GM19438 (cell line): ENCODE data around the gene PLCH2.

Experiments used
- ATAC-seq: cut with Tn5 transposase; IDR thresholded peaks from one replicate; pipeline ENCODE4 v1.9.1; 2021; ENCODE audit warnings: low read depth; ENCODE audit not compliant: unreplicated experiment

Gene PLCH2

DNA sequence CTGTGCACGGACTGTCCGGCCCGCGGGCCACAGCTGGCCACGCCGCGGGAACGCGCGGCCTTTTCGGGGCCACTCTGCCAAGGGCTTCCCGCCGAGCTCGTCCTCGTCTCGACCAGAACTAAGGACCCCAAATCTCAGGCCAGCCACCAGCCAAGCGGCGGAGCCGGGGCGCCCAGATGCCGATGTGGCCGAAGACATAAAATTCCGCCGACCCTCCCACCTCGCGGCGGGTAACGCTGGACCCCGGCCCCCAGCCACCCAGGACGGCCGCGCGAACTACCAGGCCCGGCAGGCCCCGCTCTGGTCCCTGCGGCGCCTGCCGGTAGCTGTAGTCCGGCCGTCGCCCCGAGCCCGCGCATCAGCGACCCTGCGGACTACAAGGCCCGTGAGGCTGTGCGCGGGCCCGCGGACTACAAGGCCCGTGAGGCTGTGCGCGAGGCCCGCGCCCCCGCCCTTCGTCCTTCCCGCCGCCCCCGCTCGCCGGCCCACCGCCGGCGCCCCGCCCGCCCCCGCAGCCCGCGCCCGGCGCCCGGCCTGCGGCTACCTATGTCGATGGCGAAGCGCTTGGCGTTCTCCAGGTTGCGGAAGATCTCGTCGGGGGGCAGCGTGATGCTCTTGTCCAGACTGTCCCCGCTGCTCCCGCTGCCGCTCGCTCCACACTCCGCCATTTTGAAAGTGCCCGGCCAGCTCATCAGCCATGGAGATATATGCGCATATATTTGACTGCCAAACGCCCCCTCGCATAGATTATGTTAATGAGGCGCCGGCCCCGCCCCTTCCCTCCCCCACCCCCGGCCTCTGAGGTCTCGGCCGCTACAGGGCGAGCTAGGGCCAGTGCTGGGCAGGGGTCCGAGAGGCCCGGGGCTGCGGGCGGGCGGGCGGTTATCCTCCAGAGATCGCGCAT lies 50.1 kb downstream of the PLCH2 start, which contains the start of gene PANK4:
TSS of gene PANK4 (minus strand) at position 677 of the 904 bp plus-strand sequence. CDS start at position 668, 9 bp downstream.
- ATAC-seq = peak; percentile 80

DNA sequence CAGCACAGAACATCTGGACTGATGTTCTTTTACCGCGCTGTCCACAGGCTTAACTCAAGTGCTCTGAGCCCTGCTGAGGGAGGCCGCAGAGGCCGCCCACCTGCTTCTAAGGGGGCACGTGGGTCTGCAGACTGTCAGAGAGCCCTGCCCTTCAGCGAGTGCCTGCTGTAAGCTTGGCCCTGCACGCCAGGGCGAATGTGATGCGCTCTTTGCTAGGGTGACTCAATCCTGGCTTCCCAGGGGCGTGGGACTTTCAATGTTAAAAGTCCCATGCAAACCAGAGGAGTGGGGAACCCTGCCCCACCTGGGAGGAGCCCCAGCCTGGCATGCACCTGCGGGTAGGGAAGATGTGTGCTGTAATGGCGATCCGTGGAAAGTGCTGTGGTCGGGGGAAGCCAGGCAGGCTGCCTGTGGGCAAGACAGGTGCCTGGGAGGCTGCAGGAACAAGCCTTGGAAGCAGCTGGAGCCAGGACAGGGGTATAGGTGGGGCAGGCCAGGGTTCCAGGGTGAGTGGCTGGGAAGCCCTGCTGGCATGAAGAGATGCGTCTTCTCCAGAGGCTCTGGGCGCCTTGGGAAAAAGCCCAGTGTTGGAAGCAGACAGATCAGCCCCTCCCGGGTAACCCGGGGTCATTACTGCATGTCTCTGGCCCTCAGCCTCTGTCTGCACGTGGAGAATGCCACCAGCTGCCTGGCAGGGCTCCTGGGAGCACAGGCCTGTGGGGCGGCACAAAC lies 50.9 kb downstream of the PLCH2 start:
- peak; percentile 15 for ATAC-seq

DNA sequence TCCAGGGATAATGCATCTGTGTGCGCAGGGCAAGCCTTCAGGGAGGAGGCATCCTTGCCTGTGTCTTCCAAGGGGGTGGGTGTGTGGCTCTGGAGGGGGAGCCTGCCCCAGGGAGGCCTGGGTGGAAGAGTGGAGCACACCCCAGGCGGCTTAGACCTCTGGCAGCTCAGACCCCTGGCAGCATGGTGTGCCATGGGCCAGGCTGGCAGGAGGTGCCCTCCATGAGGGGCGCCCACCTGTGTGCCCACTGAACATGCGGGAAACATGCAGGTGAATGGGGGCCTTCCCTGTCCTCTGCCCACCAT lies 51.4 kb downstream of the PLCH2 start:
- ATAC-seq = no peak

DNA sequence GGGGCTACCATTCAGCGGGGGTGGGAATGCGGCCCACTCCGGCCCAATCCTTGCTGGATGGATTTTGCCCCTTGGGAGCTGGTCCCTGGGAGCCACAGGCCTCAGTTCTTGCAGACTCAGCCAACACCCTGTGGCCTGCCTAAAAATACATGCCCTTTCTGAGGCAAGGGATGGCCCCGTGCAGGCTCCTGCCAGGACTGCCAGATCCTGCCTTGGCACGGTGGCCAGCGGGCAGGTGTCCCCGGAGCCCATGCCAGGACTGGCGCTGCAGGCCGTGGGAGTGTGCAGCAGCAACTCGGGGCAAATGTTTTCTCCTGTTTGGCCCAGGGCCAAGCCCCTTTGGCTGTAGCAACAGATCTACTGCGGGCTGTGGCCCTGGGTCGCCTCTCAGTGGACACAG lies 51.9 kb downstream of the PLCH2 start:
- no peak for ATAC-seq

DNA sequence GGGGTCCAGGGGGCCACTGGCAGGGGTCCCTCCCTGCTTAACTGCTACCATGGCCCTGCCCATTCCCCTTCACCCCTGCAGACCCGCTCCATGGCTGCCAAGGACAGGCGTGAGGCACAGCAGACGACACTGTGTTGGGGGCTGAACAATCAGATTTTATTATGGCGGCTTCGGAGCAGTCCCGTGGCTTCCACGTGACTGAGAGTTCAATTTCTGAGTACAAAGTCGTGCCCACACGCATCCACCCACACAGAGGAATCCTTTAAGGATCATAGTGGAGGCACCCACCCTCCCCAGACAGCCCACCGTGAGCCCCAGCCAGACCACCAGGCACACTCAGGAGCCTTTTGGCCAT lies 52.5 kb downstream of the PLCH2 start:
- ATAC-seq = no peak

DNA sequence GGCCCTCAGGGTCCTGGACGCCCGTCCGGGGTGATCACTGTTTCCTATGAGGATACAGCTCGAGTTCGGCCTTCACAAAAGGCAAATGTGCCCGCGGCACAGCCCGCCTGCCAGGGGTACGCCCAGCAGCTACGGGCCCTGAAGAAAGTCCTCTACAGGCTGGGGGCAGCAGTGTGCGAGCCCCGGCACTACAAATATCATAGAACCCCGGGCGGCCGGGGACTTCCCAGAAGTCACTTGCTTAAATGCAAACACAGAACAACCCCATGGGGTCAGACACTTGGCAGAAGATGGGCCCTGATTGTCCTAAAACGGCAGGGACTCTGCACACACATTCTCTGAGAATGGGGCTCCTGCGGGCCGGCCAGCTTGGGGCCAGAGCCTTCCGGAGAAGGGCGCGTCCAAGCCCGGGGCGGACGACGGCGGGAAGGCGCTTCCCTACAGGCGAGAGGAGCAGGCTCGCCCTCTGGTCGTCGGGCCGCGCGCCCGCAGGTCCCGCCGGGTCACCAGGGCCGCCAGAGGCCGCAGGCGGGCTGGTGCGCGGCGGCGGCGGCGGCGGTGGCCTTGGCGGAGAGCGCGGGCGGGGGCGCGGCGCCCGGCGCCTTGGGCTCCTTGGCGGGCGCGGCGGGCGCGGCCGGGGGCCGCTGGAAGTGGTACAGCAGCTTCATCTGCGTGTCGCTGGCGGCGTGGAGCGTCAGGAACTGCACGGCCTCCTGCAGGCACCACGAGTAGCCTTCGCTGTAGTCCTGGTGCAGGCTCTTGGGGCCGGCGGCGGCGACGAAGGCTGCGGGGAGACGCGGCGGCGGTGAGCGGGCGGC lies 53.1 kb downstream of the PLCH2 start:
- no peak for ATAC-seq

DNA sequence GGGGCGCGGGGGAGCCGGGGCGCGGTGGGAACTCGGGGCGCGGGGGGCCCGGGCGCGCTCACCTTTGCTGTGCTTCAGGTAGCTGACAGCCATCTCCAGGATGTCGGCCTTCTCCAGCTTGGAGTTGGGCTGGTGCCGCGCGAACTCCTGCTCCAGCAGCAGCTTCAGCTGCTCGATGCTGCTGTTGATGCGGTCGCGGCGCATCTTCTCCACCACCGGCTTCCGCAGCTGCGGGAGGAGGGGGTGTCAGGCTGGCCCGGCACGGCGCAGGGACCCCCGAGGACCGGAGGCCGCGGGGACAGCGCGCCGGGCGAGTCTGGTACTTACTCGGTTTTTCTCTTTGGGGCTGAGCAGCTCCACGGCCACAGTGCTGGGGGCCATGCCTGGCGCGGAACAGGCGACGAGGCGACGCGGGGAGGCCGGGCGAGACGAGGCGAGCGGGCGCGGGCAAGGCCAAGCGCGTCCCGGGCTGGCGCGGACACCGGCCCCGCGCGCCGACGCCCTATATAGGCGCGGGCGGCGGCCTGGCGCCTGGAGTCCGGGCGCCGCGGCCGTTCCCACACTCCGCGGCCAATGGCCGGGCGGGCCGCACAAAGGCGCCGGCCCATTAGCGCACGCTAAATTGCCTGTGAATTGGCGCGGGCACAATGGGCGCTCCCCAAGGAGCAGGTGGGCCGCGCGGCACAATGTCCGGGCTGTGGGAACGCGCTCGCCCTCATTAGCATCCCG lies 53.9 kb downstream of the PLCH2 start, which contains the start of gene HES5:
TSS of gene HES5 (minus strand) at position 480 of the 729 bp plus-strand sequence. CDS start at position 381, 99 bp downstream.
- no peak for ATAC-seq

DNA sequence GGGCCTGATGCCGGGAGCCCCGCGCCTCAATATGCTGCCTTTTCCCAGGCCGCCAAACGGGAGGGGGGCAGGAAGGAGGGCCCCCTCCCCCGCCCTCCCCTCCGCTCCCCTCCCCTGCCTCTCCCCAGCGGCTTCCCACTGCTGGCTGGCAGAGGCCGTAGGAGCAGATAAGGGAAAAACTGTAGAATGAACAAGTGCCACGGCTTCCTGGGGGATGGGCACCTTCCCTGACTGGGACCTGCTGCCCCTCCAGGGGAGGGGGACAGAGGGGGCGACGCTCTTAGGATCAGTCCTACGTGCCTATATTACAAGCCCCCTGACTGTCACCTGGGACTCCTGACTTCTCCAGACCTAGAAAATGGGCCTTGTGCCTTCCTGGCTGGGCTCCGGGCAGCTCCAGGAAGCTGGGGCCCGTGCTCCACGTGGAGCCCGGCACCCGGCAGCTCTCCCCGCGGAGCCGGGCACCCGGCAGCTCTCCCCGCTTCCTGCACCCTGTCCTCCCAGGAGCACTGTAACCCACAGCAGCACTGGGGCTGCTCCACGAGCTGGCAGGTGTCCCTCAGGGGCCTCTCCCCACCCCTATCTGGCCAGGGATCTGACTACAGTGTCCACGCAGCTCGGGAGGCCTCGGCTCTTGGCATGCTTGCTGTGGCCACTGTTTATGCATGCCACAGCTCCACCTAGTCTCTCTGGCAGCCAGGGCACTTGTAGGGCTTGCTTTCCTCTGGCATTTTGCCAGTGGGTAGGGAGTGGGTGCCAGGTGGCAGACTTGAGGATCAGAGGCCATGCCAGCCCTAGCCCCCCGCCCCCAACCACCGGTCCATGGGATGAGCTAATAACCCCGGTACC lies 54.6 kb downstream of the PLCH2 start:
- no peak for ATAC-seq

DNA sequence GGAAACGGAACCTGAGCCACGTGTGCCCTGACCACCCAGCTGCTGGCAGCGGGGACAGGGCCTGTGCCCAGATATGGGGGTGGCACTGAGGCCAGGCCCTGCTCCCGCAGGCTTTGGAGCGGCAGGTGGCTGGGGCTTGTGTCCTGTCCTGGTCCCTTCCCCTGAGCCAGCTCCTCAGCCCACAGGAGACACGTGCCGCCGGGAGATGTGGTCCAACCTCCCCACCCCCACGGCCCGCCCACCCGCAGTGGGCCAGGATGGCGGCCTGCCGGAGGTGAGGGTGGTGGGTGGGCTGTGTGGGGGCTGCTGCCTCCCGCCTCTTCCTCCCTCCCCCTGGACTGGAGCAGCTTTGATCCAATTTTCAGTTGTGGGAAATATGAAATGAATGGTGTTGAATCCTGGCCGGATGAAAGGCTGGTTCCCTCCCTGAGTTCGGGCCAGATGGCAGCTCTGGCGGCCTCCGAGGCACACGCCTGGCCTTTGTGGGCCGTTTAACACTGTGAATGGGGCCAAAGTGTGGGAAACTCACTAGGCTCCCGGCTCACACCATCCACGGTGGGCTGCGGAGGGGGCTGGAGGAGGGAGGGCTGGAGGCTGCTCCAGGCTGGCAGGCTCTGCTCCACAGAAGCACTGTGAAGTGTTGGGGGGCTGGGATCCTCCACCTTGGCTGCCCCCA lies 56.5 kb downstream of the PLCH2 start:
- ATAC-seq = no peak

DNA sequence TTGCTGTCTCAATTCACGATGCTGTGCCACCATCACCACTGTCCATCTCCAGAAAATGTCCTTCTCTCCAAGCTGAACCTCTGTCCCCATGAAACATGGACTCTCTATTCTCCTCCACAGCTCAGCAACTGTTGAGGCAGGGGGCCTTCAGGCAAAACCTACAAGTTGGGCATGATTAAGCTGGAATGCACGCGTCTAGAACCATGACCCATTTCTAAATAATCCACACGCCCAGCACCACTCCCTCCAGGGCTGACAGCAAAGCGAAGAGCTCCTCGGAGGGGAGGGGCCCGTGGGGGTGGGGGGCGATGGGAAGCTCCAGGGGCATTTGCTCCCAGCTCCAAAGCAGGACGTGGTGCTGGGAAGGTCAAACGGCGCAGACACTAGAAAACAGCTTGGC lies 57.3 kb downstream of the PLCH2 start:
- ATAC-seq = no peak

DNA sequence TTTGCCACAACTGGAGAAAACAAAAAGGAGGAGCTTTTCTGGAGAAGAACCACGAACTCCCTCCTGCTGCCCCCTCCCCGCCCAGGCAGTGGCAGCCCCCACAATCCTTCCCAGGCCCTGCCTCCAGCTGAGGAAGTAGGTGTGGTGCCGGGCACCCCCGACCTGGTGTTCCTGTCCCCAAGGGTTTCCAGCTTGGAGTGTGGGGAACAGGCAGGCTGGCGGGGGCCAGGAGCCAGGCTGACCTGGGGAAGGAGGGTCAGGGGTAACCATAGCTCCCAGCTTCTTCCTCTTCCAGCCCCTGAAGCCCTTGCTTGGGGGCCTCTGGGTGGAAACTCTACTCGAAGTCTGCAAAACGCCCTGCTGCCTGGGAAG lies 58.2 kb downstream of the PLCH2 start:
- no peak for ATAC-seq

DNA sequence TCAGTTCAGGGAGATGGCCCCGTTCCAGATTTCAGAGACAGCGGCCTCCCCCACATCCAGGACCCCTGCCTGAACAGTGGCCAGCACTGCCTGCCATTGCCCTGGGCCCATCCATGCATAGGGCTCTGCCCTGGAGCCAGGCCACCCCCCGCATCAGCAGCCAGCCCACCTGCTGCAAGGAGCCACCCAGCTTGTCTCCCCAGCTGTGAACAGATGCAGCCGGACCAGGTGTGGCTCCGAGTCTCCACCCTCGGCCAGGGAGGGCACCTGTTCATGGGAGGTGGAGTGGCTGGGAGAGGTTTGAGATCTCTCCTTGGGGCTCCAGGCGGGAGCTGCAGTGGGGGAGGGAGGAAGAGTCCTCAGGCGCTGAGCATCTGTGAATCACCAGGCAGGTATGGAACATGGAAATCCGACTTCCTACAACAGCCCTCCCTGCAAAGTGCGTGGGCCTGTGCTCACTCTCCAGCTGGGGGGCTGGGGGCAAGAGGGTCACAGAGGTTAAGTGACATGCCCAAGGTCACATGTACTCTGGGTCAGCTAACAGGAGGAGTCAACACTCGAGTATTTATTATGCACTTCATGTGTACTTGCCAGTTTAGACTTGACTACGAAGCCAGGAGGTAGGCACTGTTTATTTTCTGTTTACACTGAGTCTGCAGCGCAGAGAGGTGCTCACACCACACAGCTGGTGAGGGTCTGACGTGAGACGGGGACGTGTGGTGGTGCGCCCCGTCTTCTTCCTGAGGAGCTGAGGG lies 58.8 kb downstream of the PLCH2 start:
- no peak for ATAC-seq

DNA sequence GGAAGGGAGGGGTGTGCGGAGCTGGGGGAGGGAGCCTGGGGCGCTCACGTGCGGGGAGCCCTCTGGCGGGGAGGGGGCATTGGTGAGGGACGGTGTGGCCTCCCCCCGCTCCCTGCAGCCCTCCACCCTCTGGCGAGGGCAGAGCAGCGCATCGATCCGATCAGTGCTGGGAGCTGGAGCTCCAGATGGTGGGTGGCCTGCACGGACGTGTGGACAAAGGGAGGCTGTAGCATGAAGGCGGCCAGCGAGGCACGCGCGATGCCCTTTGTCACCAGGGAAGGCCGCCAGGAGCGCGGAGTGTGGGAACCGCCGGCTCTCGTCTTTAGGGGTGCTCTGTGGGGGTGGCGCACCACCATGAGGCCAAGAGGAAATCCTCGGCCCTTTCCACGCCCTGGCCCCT lies 59.4 kb downstream of the PLCH2 start:
- ATAC-seq = no peak

DNA sequence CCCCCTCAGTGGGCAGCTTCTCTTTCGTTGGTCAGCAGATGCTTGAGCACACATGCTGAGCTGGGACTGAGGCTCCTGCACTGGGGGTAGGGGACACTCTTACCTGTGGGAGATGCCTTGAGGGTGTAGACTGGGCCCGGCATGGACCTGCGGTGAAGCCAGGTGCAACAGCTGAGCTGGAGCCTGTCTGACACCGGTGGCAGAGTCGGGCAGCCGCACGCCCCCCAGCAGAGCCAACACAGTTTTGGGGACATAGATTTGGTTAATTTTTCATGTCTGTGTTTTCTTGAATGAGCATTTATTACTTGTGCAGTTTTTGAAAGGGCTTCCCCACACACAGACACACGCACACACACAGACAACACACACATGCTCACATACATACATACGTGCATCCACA lies 59.9 kb downstream of the PLCH2 start:
- no peak for ATAC-seq

DNA sequence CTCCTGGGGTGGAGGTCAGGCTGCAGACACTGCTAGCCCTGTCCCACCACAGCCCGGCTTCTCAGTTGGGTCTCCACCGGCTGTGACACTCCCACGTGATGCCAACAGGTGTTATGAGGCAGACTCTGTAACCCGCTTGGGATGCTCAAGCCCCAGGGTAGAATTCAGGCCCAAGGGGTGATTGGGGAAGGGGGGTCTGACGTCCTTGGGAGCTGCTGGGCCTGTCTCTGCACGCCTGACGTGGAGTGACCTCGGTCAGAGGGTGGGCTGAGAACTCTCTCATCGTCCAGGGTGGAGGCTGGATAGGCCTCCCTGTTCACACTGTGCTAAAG lies 61.7 kb downstream of the PLCH2 start:
- ATAC-seq = no peak

DNA sequence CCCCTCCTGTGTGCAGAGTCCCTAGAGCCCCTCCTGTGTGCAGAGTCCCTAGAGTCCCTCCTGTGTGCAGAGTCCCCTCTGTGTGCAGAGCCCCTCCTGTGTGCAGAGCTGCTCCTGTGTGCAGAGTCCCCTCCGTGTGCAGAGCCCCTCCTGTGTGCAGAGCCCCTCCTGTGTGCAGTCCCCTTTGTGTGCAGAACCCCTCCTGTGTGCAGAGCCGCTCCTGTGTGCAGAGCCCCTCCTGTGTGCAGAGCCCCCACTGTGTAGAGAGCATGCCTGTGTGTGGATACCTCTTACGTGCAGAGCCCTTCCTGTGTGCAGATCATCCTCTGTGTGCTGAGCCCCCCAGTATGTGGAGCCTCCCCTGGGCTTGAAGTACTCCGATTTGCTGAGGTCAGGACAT lies 62.3 kb downstream of the PLCH2 start:
- no peak for ATAC-seq

DNA sequence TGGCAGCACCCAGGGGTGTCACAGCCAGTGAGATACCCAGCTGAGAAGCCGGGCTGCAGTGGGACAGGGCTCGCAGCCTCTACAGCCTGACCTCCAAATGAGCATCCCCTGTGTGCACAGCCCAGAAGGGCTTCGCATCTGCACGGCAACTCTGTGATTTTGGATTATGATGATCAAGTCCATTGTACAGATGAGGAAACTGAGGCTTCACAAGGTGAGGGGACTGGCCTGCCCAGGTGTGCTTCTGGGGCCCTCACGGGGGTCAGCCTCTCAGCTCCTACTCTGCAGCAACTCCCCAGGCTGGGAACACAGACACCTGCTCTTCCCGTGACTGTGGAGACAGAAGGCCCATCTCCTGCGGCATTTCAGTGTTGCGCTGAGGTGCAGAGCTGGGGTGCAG lies 62.8 kb downstream of the PLCH2 start:
- ATAC-seq = no peak

DNA sequence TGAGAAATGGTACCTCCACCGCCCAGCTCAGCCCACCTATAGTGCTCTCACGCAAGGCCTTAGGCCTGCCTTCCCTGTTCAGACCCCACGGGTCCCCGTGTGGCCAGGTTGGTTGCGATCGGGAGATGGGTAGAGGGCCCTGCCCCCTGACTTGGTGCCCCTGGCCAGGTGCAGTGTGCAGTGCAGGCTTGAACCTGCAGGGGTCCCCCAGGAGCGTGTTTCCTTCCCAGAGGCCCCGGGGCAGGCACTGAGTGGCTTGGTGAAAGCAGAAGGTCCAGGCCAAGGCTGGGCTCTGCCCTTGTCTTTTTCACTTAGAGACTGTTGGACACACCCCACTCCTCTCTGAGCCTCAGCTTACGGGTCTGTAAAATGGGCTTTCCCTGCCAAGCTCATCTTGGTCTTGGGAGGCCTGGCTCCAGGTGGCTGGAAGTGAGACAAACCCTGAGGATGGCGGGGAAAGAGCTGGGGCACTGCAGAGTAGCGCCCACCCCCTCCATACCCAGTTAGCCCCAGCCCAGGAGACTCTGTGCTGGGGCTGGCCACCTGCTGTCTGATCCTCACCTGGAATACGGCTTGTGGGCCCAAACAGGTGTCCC lies 63.3 kb downstream of the PLCH2 start:
- no peak for ATAC-seq
